Liver (tissue), 9 donors: ENCODE data around the gene GATB. TPM values are rescaled to one million over a fixed set of nuclear protein-coding genes. Genes with fewer than 3 reads are reported as not detected.

Experiments used
- DNase-seq: peaks from one replicate; pipeline ENCODE4 v3.0.0-alpha.2; 2017; ENCODE audit warnings: low spot score
- H3K27ac ChIP-seq, 2 donors: one replicate each; pipeline ENCODE4 v1.7.0; 2013; ENCODE audit warnings: inconsistent platforms in 2 of 2, low read length in 2 of 2, control low read depth in 1 of 2, low read depth in 1 of 2, mild to moderate bottlenecking in 1 of 2
- H3K27me3 ChIP-seq, 4 donors: one replicate each; pipeline versions ENCODE4 v1.6.1 to v1.7.0; 2013; ENCODE audit warnings: low read length in 3 of 4, inconsistent platforms in 1 of 4, mild to moderate bottlenecking in 1 of 4, moderate library complexity in 1 of 4; ENCODE audit not compliant: control insufficient read depth in 4 of 4, insufficient read depth in 4 of 4
- H3K36me3 ChIP-seq, 4 donors: one replicate each; pipeline versions ENCODE4 v1.6.1 to v1.7.0; 2013; ENCODE audit warnings: low read length in 3 of 4, mild to moderate bottlenecking in 3 of 4, low read depth in 1 of 4, moderate library complexity in 1 of 4; ENCODE audit not compliant: control insufficient read depth in 4 of 4, insufficient read depth in 3 of 4
- H3K4me1 ChIP-seq, 4 donors: one replicate each; pipeline versions ENCODE4 v1.6.1 to v1.7.0; 2013; ENCODE audit warnings: low read length in 3 of 4, mild to moderate bottlenecking in 3 of 4, moderate library complexity in 1 of 4; ENCODE audit not compliant: control insufficient read depth in 4 of 4, insufficient read depth in 4 of 4
- H3K4me3 ChIP-seq, 3 donors: one replicate each; pipeline versions ENCODE4 v1.6.1 to v1.7.0; 2013; ENCODE audit warnings: low read length in 3 of 3, control low read depth in 1 of 3, low read depth in 1 of 3, mild to moderate bottlenecking in 1 of 3
- H3K9ac ChIP-seq, 2 donors: one replicate each; pipeline ENCODE4 v1.7.0; 2013; ENCODE audit warnings: low read length in 2 of 2, mild to moderate bottlenecking in 2 of 2, moderate library complexity in 2 of 2, control low read depth in 1 of 2, low read depth in 1 of 2
- H3K9me3 ChIP-seq, 4 donors: one replicate each; pipeline versions ENCODE4 v1.6.1 to v1.7.0; 2013; ENCODE audit warnings: low read length in 3 of 4; ENCODE audit not compliant: control insufficient read depth in 4 of 4
- EGR1 ChIP-seq, 2 donors: IDR thresholded peaks; 2 replicates each; pipeline ENCODE4 v1.6.1; 2016 to 2018; ENCODE audit warnings: antibody characterized with exemption in 2 of 2, low read depth in 2 of 2
- FOXA1 ChIP-seq: IDR thresholded peaks from 2 replicates; pipeline ENCODE4 v1.6.1; 2016; ENCODE audit warnings: antibody characterized with exemption
- FOXA2 ChIP-seq: IDR thresholded peaks from 2 replicates; pipeline ENCODE4 v1.6.1; 2016; ENCODE audit warnings: antibody characterized with exemption
- GABPA ChIP-seq, 2 donors: IDR thresholded peaks in 1 of 2; conservative IDR thresholded peaks in 1 of 2; 2 replicates each; pipeline ENCODE4 v1.6.1; 2016; ENCODE audit warnings: antibody characterized with exemption in 2 of 2, mild to moderate bottlenecking in 1 of 2, moderate library complexity in 1 of 2
- HNF4A ChIP-seq, 2 donors: conservative IDR thresholded peaks; 2 replicates each; pipeline ENCODE4 v1.6.1; 2016; ENCODE audit warnings: antibody characterized with exemption in 2 of 2, mild to moderate bottlenecking in 2 of 2
- HNF4G ChIP-seq: IDR thresholded peaks from 2 replicates; pipeline ENCODE4 v1.6.1; 2016; ENCODE audit warnings: antibody characterized with exemption
- JUND ChIP-seq, 2 donors: IDR thresholded peaks; 2 replicates each; pipeline ENCODE4 v1.6.1; 2016; ENCODE audit warnings: antibody characterized with exemption in 2 of 2
- NR2F2 ChIP-seq: IDR thresholded peaks from 2 replicates; pipeline ENCODE4 v1.6.1; 2016; ENCODE audit warnings: antibody characterized with exemption
- RAD21 ChIP-seq, 2 donors: IDR thresholded peaks; 2 replicates each; pipeline ENCODE4 v1.6.1; 2016; ENCODE audit warnings: antibody characterized with exemption in 2 of 2, mild to moderate bottlenecking in 2 of 2
- RXRA ChIP-seq, 2 donors: IDR thresholded peaks; 2 replicates each; pipeline ENCODE4 v1.6.1; 2017 to 2018; ENCODE audit warnings: antibody characterized with exemption in 2 of 2, mild to moderate bottlenecking in 1 of 2
- TAF1 ChIP-seq: conservative IDR thresholded peaks from 2 replicates; pipeline ENCODE4 v1.6.1; 2016; ENCODE audit warnings: antibody characterized with exemption, mild to moderate bottlenecking
- YY1 ChIP-seq: IDR thresholded peaks from 2 replicates; pipeline ENCODE4 v1.6.1; 2016; ENCODE audit warnings: antibody characterized with exemption, mild to moderate bottlenecking
- WGBS: extraction: QIAGEN DNeasy Blood & Tissue Kit; methylation state at CpG from one replicate; pipeline ENCODE4 v1.1.7; 2013; 5-methylcytosine and 5-hydroxymethylcytosine counted together
- polyA plus RNA-seq, 2 donors: library from polyadenylated mRNA; stranded (reverse) in 1 of 2; unstranded in 1 of 2; fragments of 200-250 nt in 1 of 2; fragments of >200 nt in 1 of 2; fragmentation: Nextera tagmentation in 1 of 2; extraction: Ambion mirVana in 1 of 2; gene quantifications; one replicate each; pipeline versions ENCODE4 v1.2.1 to v1.2.3, GENCODE V29; 2013 to 2015
- total RNA-seq, 2 donors: library from RNA; depleted of rRNA; stranded (reverse); fragments of >200 nt; gene quantifications; one replicate each; pipeline ENCODE4 v1.2.3, GENCODE V29; 2014
- TF ChIP-seq, protein P1 (sequence below): IDR thresholded peaks from 2 replicates; pipeline ENCODE4 v1.6.1; 2016; ENCODE audit warnings: antibody characterized with exemption
- TF ChIP-seq, protein P2 (sequence below): IDR thresholded peaks from 2 replicates; pipeline ENCODE4 v1.6.1; 2016; ENCODE audit warnings: antibody characterized with exemption
- TF ChIP-seq, protein P3 (sequence below): fragments of 150-350 bp; IDR thresholded peaks from 2 replicates; pipeline ENCODE4 v1.5.1; 2017; ENCODE audit warnings: improper control_type of control experiment, low read depth, low read length; ENCODE audit not compliant: missing input control
- donor health status: healthy.
- donor health status: healthy.
- donor health status: healthy.
- donor health status: healthy.
- donor health status: healthy.

The GATB gene
- total and polyA plus RNA-seq, 4 donors: 10.4 to 17.3 (median 12.5) TPM

DNA sequence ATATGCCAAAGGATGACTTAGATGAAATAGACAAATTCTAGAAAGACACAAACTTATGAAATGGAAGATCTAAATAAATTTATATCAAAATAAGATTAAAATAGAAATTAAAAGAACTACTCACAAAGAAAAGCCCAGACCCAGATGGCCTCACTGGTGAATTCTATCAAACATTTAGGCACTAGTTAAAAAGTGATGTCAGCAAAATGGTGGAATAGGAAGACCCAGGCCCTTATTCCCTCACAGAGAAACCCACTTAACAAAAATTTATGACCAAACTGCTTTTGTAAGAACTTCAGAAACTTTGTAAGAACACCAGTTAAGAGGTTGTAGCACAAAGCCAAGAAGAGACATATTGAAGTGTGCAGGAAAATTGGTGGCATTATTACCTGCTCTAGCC lies 129.5 kb downstream of the GATB start:
- Histone ChIP-seq H3K4me1 (no peaks in the 10 kb centered on the region), H3K9me3 (no peaks in the 10 kb centered on the region), H3K27ac (no peak overlapping the region), H3K27me3 (no peaks in the 10 kb centered on the region), H3K9ac (no peak overlapping the region), H3K4me3 (no peak overlapping the region), H3K36me3 (no peaks in the 10 kb centered on the region)
- no peak for DNase-seq
- TF ChIP-seq, protein P1, sequence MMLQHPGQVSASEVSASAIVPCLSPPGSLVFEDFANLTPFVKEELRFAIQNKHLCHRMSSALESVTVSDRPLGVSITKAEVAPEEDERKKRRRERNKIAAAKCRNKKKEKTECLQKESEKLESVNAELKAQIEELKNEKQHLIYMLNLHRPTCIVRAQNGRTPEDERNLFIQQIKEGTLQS: no peak
- no peak for TF ChIP-seq EGR1 (IDR thresholded peaks at IDR 0.05; ENCODE audit: low read depth in 2 of 2)
- no peak for TF ChIP-seq HNF4G
- no peak for TF ChIP-seq HNF4A (conservative IDR thresholded peaks at IDR 0.05)
- no peak for TF ChIP-seq GABPA (IDR thresholded peaks at IDR 0.05 in 1 of 2, conservative IDR thresholded peaks at IDR 0.05 in 1 of 2)
- TF ChIP-seq, protein P2, sequence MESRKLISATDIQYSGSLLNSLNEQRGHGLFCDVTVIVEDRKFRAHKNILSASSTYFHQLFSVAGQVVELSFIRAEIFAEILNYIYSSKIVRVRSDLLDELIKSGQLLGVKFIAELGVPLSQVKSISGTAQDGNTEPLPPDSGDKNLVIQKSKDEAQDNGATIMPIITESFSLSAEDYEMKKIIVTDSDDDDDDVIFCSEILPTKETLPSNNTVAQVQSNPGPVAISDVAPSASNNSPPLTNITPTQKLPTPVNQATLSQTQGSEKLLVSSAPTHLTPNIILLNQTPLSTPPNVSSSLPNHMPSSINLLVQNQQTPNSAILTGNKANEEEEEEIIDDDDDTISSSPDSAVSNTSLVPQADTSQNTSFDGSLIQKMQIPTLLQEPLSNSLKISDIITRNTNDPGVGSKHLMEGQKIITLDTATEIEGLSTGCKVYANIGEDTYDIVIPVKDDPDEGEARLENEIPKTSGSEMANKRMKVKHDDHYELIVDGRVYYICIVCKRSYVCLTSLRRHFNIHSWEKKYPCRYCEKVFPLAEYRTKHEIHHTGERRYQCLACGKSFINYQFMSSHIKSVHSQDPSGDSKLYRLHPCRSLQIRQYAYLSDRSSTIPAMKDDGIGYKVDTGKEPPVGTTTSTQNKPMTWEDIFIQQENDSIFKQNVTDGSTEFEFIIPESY: no peak

DNA sequence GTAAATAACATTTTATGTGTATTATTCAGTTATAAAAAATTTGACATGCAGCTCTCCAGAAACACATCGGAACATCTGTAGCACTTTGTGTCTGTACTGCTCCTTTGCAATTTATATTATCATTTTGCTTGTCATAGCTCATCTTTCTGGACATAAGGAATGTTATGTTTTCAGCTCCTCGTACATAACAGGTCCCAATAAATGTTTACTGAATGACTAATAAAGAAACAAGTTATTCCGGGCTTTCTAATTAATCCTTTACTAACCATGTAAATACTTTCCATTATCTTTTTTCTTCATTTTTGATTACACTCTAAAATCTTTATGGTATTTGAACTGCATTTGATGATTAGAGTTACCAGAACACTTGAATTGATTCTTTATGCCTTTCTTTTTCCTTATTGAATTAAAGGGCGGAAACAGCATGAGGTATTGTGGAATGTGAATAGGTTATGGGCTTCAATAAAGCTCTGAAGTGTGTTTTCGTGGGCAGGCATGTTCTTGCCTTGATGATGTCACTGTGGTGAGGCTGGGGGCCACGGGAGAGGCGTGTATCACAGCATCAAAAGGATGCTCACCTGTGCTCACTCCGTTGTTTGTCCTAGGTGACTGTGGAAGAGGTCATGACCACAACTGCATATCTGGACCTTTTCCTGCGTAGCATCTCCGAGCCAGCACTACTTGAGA lies 131.6 kb downstream of the GATB start:
- H3K36me3 ChIP-seq: no peaks in the 10 kb centered on the region
- 85% methylated on average over 10 of the region's 10 CpGs for WGBS
- TF ChIP-seq YY1 (no peak), TAF1 (no peak), FOXA2 (no peak), EGR1 (IDR thresholded peaks at IDR 0.05; ENCODE audit: low read depth in 2 of 2) (no peak), FOXA1 (no peak), RAD21 (IDR thresholded peaks at IDR 0.05) (no peak), HNF4G (no peak), HNF4A (conservative IDR thresholded peaks at IDR 0.05) (no peak)
- TF ChIP-seq, protein P1: no peak
- H3K9ac ChIP-seq: no peak overlapping the region
- H3K4me3 ChIP-seq: no peak overlapping the region
- no peak for DNase-seq
- no peaks in the 10 kb centered on the region for H3K27me3 ChIP-seq
- H3K9me3 ChIP-seq: no peaks in the 10 kb centered on the region
- H3K4me1 ChIP-seq: no peaks in the 10 kb centered on the region
- no peak overlapping the region for H3K27ac ChIP-seq

DNA sequence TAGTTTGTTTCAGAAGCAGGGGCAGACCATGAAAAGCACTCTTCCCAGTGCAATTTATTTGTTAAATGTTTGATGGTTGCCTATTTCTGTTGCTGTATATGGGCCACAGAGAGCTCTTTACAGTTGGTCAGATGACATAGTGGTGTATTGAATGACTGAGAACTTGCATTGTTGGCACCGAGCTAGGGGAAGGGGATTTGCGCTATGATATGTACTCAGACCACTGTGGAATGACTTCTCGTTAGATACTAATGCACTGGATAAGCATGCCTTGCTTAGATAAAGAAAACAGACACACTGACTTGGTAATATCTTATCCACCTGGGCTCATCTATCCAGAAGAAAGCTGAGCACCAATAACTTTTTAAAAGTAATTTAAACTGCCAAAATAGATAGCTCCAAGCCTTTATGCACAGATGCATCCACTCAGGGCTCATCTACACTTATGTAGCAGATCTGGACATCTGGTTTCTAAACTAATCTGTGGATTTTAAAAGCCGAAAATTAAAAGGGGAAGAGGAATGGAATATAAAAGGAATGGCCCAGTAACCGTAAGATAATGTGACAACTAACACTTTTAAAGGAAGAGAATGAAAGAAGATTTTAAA lies 132.7 kb downstream of the GATB start:
- H3K4me3 ChIP-seq: no peak overlapping the region
- no peaks in the 10 kb centered on the region for H3K36me3 ChIP-seq
- H3K4me1 ChIP-seq: no peaks in the 10 kb centered on the region
- H3K27ac ChIP-seq: no peak overlapping the region
- H3K27me3 ChIP-seq: no peaks in the 10 kb centered on the region
- H3K9ac ChIP-seq: no peak overlapping the region
- no peaks in the 10 kb centered on the region for H3K9me3 ChIP-seq
- no peak for DNase-seq
- WGBS: 89% methylated on average over 5 of the region's 5 CpGs
- TF ChIP-seq RAD21 (IDR thresholded peaks at IDR 0.05): no peak
- TF ChIP-seq, protein P1: no peak
- no peak for TF ChIP-seq HNF4G
- no peak for TF ChIP-seq RXRA (IDR thresholded peaks at IDR 0.05)
- TF ChIP-seq, protein P3, sequence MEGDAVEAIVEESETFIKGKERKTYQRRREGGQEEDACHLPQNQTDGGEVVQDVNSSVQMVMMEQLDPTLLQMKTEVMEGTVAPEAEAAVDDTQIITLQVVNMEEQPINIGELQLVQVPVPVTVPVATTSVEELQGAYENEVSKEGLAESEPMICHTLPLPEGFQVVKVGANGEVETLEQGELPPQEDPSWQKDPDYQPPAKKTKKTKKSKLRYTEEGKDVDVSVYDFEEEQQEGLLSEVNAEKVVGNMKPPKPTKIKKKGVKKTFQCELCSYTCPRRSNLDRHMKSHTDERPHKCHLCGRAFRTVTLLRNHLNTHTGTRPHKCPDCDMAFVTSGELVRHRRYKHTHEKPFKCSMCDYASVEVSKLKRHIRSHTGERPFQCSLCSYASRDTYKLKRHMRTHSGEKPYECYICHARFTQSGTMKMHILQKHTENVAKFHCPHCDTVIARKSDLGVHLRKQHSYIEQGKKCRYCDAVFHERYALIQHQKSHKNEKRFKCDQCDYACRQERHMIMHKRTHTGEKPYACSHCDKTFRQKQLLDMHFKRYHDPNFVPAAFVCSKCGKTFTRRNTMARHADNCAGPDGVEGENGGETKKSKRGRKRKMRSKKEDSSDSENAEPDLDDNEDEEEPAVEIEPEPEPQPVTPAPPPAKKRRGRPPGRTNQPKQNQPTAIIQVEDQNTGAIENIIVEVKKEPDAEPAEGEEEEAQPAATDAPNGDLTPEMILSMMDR: no peak
- no peak for TF ChIP-seq JUND (IDR thresholded peaks at IDR 0.05)
- TF ChIP-seq EGR1 (IDR thresholded peaks at IDR 0.05; ENCODE audit: low read depth in 2 of 2): no peak
- no peak for TF ChIP-seq FOXA1
- no peak for TF ChIP-seq NR2F2
- no peak for TF ChIP-seq HNF4A (conservative IDR thresholded peaks at IDR 0.05)
- TF ChIP-seq YY1: no peak
- TF ChIP-seq FOXA2: no peak
- no peak for TF ChIP-seq GABPA (IDR thresholded peaks at IDR 0.05 in 1 of 2, conservative IDR thresholded peaks at IDR 0.05 in 1 of 2)
- no peak for TF ChIP-seq TAF1
- TF ChIP-seq, protein P2: no peak
